Endothelial cell of umbilical vein (primary cell): ENCODE data around the gene SATB2. TPM values are rescaled to one million over a fixed set of nuclear protein-coding genes. Genes with fewer than 3 reads are reported as not detected.

Experiments used
- BruUV-seq: library from RNA; stranded (reverse); fragments of 400-500 nt; replicated peaks from 2 replicates; lab custom pipeline; 2021; lab: Mats Ljungman, UMichigan
- CTCF ChIA-PET: fragments of 300-600, 350-600 bp; sonication (Branson Sonifier 250); formaldehyde crosslinking; loops from one replicate; lab custom pipeline; 2021; ENCODE audit warnings: antibody characterized with exemption, inconsistent platforms; lab: Charles Lee
- POLR2A ChIA-PET: fragments of 300-600, 350-600 bp; sonication (Branson Sonifier 250); formaldehyde crosslinking; loops from one replicate; lab custom pipeline; 2021; ENCODE audit warnings: antibody characterized with exemption, inconsistent platforms; lab: Charles Lee
- DNase-seq: peaks from one replicate; pipeline ENCODE4 v3.0.0-alpha.2; 2011; ENCODE audit warnings: low read depth, low spot score
- FAIRE-seq: peaks from 2 replicates; lab custom pipeline; 2011; peaks lifted over from hg19 to GRCh38; lab: Jason Lieb, UNC
- H2AFZ ChIP-seq: 2 replicates; pipeline ENCODE4 v1.6.0; 2012; ENCODE audit warnings: low read depth, low read length, control low read depth, inconsistent platforms
- H3K27ac ChIP-seq: 2 replicates; pipeline ENCODE4 v1.5.1; 2011; ENCODE audit warnings: low read depth, mild to moderate bottlenecking, control low read depth, low read length, moderate library complexity; ENCODE audit not compliant: insufficient read depth
- H3K27me3 ChIP-seq, 2 experiments: 2 replicates each; pipeline versions ENCODE4 v1.6.0 to v1.6.1; 2011; ENCODE audit warnings: low read length in 2 of 2, mixed read lengths in 1 of 2; ENCODE audit not compliant: control insufficient read depth in 2 of 2, insufficient read depth in 2 of 2
- H3K36me3 ChIP-seq, 2 experiments: 2 replicates in 1 of 2; 3 replicates in 1 of 2; pipeline ENCODE4 v1.5.1; 2011; ENCODE audit warnings: low read length in 2 of 2, mild to moderate bottlenecking in 1 of 2, moderate library complexity in 1 of 2; ENCODE audit not compliant: control insufficient read depth in 2 of 2, insufficient read depth in 2 of 2; ENCODE audit errors: extremely low read depth in 1 of 2
- H3K4me1 ChIP-seq: 3 replicates; pipeline ENCODE4 v1.5.1; 2011; ENCODE audit warnings: mild to moderate bottlenecking, low read length; ENCODE audit not compliant: control insufficient read depth, insufficient read depth; ENCODE audit errors: extremely low read depth
- H3K4me2 ChIP-seq: 2 replicates; pipeline ENCODE4 v1.6.1; 2011; ENCODE audit warnings: low read length, control low read depth, mixed read lengths; ENCODE audit not compliant: insufficient read depth
- H3K4me3 ChIP-seq, 3 experiments: fragments of 200-600 bp in 1 of 3; sonication (generic), shearing (Covaris generic) in 1 of 3; replicated peaks in 1 of 3; 2 replicates each; pipeline ENCODE4 v1.5.1; 2011 to 2016; ENCODE audit warnings: control low read depth in 3 of 3, low read length in 3 of 3, mild to moderate bottlenecking in 2 of 3, inconsistent platforms in 1 of 3, low read depth in 1 of 3, moderate library complexity in 1 of 3; ENCODE audit not compliant: insufficient read depth in 1 of 3
- H3K79me2 ChIP-seq: 2 replicates; pipeline ENCODE4 v1.6.0; 2012; ENCODE audit warnings: low read length, inconsistent platforms; ENCODE audit not compliant: control insufficient read depth, insufficient read depth
- H3K9ac ChIP-seq: replicated peaks from 2 replicates; pipeline ENCODE3; 2011; ENCODE audit warnings: low read length, control low read depth; ENCODE audit not compliant: insufficient read depth; ENCODE audit errors: extremely low read depth
- H3K9me1 ChIP-seq: replicated peaks from 3 replicates; pipeline ENCODE4 v1.6.0; 2011; ENCODE audit warnings: mild to moderate bottlenecking, low read length; ENCODE audit not compliant: control insufficient read depth, insufficient read depth; ENCODE audit errors: extremely low read depth
- H3K9me3 ChIP-seq: replicated peaks from 2 replicates; pipeline ENCODE4 v1.5.1; 2012; ENCODE audit warnings: low read length, inconsistent platforms; ENCODE audit not compliant: control insufficient read depth, insufficient read depth
- H4K20me1 ChIP-seq: replicated peaks from 2 replicates; pipeline ENCODE3; 2011; ENCODE audit warnings: mild to moderate bottlenecking, low read length; ENCODE audit not compliant: control insufficient read depth, insufficient read depth; ENCODE audit errors: extremely low read depth
- EZH2 ChIP-seq: IDR thresholded peaks from 2 replicates; pipeline ENCODE4 v1.6.1; 2012; ENCODE audit warnings: borderline replicate concordance, low read depth, mild to moderate bottlenecking, moderate library complexity, low read length, inconsistent platforms; ENCODE audit not compliant: severe bottlenecking
- FOS ChIP-seq: IDR thresholded peaks from 2 replicates; pipeline ENCODE4 v1.6.1; 2011; ENCODE audit warnings: mild to moderate bottlenecking, low read length, moderate library complexity, borderline replicate concordance; ENCODE audit not compliant: insufficient read depth
- GATA2 ChIP-seq: IDR thresholded peaks from 2 replicates; pipeline ENCODE4 v1.7.0; 2011; ENCODE audit warnings: low read depth, mild to moderate bottlenecking, moderate library complexity, mixed read lengths, low read length; ENCODE audit not compliant: insufficient read length, insufficient read depth
- JUN ChIP-seq: IDR thresholded peaks from 2 replicates; pipeline ENCODE4 v1.6.1; 2011; ENCODE audit warnings: borderline replicate concordance, low read depth; ENCODE audit not compliant: insufficient read length, insufficient read depth
- MYC ChIP-seq: IDR thresholded peaks from one replicate; pipeline ENCODE4 v1.6.1; 2011; ENCODE audit warnings: mild to moderate bottlenecking, low read depth, low read length
- POLR2A ChIP-seq: IDR thresholded peaks from 2 replicates; pipeline ENCODE4 v1.6.1; 2012; ENCODE audit warnings: low read depth, mild to moderate bottlenecking, control low read depth, low read length
- POLR2AphosphoS5 ChIP-seq: IDR thresholded peaks from 2 replicates; pipeline ENCODE4 v1.6.1; 2012; ENCODE audit warnings: low read depth, mild to moderate bottlenecking, control low read depth, low read length, moderate library complexity; ENCODE audit not compliant: insufficient read depth
- dilution Hi-C: fragments of 300-500 bp; cut with MboI; formaldehyde crosslinking; loops from one replicate; pipeline ENCODE4 v1.15.0; 2019; ENCODE audit warnings: low sequenced_read_pairs; ENCODE audit not compliant: extremely low pct_ligation_motif_present
- intact Hi-C: fragments of 100-400 bp; cut with micrococcal nuclease; formaldehyde crosslinking; loops from one replicate; pipeline ENCODE4 v1.10.0; 2022
- polyA plus RNA-seq, 4 experiments: library from polyadenylated mRNA; depleted of rRNA in 3 of 4; stranded (reverse) in 3 of 4; unstranded in 1 of 4; fragments of >200 nt; gene quantifications; 2 replicates each; pipeline versions ENCODE4 v1.2.1 to v1.2.3, GENCODE V29; 2011 to 2012; ENCODE audit warnings: missing spikeins in 1 of 4
- total RNA-seq: library from RNA; stranded (reverse); gene quantifications from 2 replicates; pipeline ENCODE4 v1.2.3, GENCODE V29; 2021
- TF ChIP-seq, protein P1 (sequence below): IDR thresholded peaks from 2 replicates; pipeline ENCODE4 v1.6.1; 2011; ENCODE audit not compliant: insufficient read depth, insufficient read length
- TF ChIP-seq, protein P2 (sequence below), 2 donors: IDR thresholded peaks; 1 replicate in 1 of 2; 2 replicates in 1 of 2; pipeline ENCODE4 v1.5.1; 2011; ENCODE audit warnings: low read length in 2 of 2, mild to moderate bottlenecking in 2 of 2, moderate library complexity in 2 of 2, control low read depth in 1 of 2, inconsistent platforms in 1 of 2, low read depth in 1 of 2; ENCODE audit not compliant: insufficient read depth in 1 of 2; ENCODE audit errors: extremely low read depth in 1 of 2

Gene SATB2
- total and polyA plus RNA-seq, 2 donors (not counting 3 experiments of a cell fraction or from before 2014, with no cell fraction given): 0.47 to 1.1 TPM

DNA sequence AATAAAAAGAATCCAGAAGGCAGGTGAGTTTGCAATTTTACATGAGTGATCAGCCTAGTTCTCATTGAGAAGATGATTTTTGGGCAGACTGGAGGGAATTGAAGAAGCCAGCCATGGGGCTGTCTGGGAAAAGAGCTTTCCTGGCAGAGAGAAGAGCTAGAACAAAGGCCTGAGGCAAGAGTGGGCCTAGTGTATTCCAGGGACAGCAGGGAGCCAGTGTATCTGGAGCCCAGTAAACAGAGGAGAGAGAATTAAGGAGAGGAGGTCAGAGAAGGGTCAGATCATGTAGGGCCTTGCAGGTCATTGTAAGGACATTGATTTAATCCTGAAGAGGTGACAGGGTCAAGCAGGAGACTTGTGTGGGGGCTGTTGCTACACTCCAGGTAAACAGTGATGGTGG, 195.8 kb downstream of the SATB2 start:
- H3K9ac ChIP-seq: no peak overlapping the region
- no peak overlapping the region for H3K4me2 ChIP-seq
- FAIRE-seq (no peak), DNase-seq (no peak)
- H3K4me1 ChIP-seq: no peaks in the 10 kb centered on the region
- no peak overlapping the region for H3K27ac ChIP-seq
- no TSS peak for BruUV-seq
- peaks cover 2% of the 10 kb centered on the region for H3K9me3 ChIP-seq
- dilution Hi-C loops (no loop called here), intact Hi-C loops (no loop called here)
- no peak overlapping the region for H3K4me3 ChIP-seq
- H4K20me1 ChIP-seq: no peaks in the 10 kb centered on the region
- TF ChIP-seq MYC (no peak), GATA2 (no peak), EZH2 (no peak), FOS (no peak), POLR2A (no peak), POLR2AphosphoS5 (no peak), JUN (no peak)
- TF ChIP-seq, protein P1, sequence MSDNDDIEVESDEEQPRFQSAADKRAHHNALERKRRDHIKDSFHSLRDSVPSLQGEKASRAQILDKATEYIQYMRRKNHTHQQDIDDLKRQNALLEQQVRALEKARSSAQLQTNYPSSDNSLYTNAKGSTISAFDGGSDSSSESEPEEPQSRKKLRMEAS: no peak
- TF ChIP-seq, protein P2, sequence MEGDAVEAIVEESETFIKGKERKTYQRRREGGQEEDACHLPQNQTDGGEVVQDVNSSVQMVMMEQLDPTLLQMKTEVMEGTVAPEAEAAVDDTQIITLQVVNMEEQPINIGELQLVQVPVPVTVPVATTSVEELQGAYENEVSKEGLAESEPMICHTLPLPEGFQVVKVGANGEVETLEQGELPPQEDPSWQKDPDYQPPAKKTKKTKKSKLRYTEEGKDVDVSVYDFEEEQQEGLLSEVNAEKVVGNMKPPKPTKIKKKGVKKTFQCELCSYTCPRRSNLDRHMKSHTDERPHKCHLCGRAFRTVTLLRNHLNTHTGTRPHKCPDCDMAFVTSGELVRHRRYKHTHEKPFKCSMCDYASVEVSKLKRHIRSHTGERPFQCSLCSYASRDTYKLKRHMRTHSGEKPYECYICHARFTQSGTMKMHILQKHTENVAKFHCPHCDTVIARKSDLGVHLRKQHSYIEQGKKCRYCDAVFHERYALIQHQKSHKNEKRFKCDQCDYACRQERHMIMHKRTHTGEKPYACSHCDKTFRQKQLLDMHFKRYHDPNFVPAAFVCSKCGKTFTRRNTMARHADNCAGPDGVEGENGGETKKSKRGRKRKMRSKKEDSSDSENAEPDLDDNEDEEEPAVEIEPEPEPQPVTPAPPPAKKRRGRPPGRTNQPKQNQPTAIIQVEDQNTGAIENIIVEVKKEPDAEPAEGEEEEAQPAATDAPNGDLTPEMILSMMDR (IDR thresholded peaks at IDR 0.05; ENCODE audit: extremely low read depth in 1 of 2, insufficient read depth in 1 of 2, low read depth in 1 of 2, low read length in 2 of 2): no peak
- CTCF ChIA-PET: no interaction called here
- POLR2A ChIA-PET: no interaction called here
- no peaks in the 10 kb centered on the region for H3K9me1 ChIP-seq
- H3K36me3 ChIP-seq: no peaks in the 10 kb centered on the region
- no peak overlapping the region for H2AFZ ChIP-seq
- no peaks in the 10 kb centered on the region for H3K27me3 ChIP-seq
- no peaks in the 10 kb centered on the region for H3K79me2 ChIP-seq
